Astrocyte (in vitro differentiated cells and primary cell): ENCODE results near the gene CELSR3. TPM values are rescaled to one million over a fixed set of nuclear protein-coding genes. Genes with fewer than 3 reads are reported as not detected.

Experiments used
- DNase-seq: peaks from one replicate; pipeline ENCODE4 v3.0.0-alpha.2; 2010; ENCODE audit warnings: low read depth
- FAIRE-seq: peaks from 2 replicates; lab custom pipeline; 2011; peaks lifted over from hg19 to GRCh38; lab: Jason Lieb, UNC
- H2AFZ ChIP-seq: 2 replicates; pipeline ENCODE4 v1.6.0; 2012; ENCODE audit warnings: low read depth, low read length, inconsistent platforms
- H3K27ac ChIP-seq: 2 replicates; pipeline ENCODE4 v1.5.1; 2011; ENCODE audit warnings: low read depth, low read length, inconsistent platforms
- H3K27me3 ChIP-seq: 2 replicates; pipeline ENCODE4 v1.6.0; 2011; ENCODE audit warnings: low read length, inconsistent platforms; ENCODE audit not compliant: insufficient read depth
- H3K36me3 ChIP-seq: 2 replicates; pipeline ENCODE4 v1.5.1; 2011; ENCODE audit warnings: low read length, inconsistent platforms; ENCODE audit not compliant: insufficient read depth
- H3K4me1 ChIP-seq: 2 replicates; pipeline ENCODE4 v1.5.1; 2011; ENCODE audit warnings: low read length, inconsistent platforms; ENCODE audit not compliant: insufficient read depth
- H3K4me2 ChIP-seq: 2 replicates; pipeline ENCODE4 v1.6.0; 2012; ENCODE audit warnings: low read length, inconsistent platforms
- H3K4me3 ChIP-seq: 2 replicates; pipeline ENCODE4 v1.5.1; 2011; ENCODE audit warnings: low read depth, mild to moderate bottlenecking, low read length, inconsistent platforms; ENCODE audit not compliant: insufficient read depth
- H3K79me2 ChIP-seq: 2 replicates; pipeline ENCODE4 v1.6.0; 2012; ENCODE audit warnings: mild to moderate bottlenecking, low read length, inconsistent platforms; ENCODE audit not compliant: insufficient read depth
- H3K9ac ChIP-seq: 2 replicates; pipeline ENCODE4 v1.6.0; 2012; ENCODE audit warnings: mild to moderate bottlenecking, low read length, inconsistent platforms
- H3K9me3 ChIP-seq: 2 replicates; pipeline ENCODE4 v1.5.1; 2012; ENCODE audit warnings: low read depth, mild to moderate bottlenecking, low read length, inconsistent platforms; ENCODE audit not compliant: insufficient read depth
- H4K20me1 ChIP-seq: 2 replicates; pipeline ENCODE4 v1.6.0; 2012; ENCODE audit warnings: low read length, inconsistent platforms; ENCODE audit not compliant: insufficient read depth
- H3K27ac Mint-ChIP-seq: one replicate; pipeline ENCODE4 v1.8.0; 2021; ENCODE audit warnings: mild to moderate bottlenecking, mixed read lengths; ENCODE audit not compliant: unreplicated experiment
- H3K27me3 Mint-ChIP-seq: one replicate; pipeline ENCODE4 v1.8.0; 2021; ENCODE audit warnings: low read depth, mixed read lengths; ENCODE audit not compliant: unreplicated experiment
- H3K36me3 Mint-ChIP-seq: one replicate; pipeline ENCODE4 v1.8.0; 2021; ENCODE audit warnings: low read depth, mixed read lengths; ENCODE audit not compliant: unreplicated experiment
- H3K4me1 Mint-ChIP-seq: one replicate; pipeline ENCODE4 v1.8.0; 2021; ENCODE audit warnings: low read depth, mixed read lengths; ENCODE audit not compliant: unreplicated experiment
- H3K4me3 Mint-ChIP-seq: one replicate; pipeline ENCODE4 v1.8.0; 2021; ENCODE audit warnings: mild to moderate bottlenecking, moderate library complexity, mixed read lengths; ENCODE audit not compliant: unreplicated experiment
- H3K9me3 Mint-ChIP-seq: one replicate; pipeline ENCODE4 v1.8.0; 2021; ENCODE audit warnings: mild to moderate bottlenecking, mixed read lengths; ENCODE audit not compliant: unreplicated experiment
- EZH2 ChIP-seq: IDR thresholded peaks from 2 replicates; pipeline ENCODE4 v1.6.1; 2012; ENCODE audit warnings: mild to moderate bottlenecking, low read length, inconsistent platforms; ENCODE audit not compliant: insufficient read depth
- total RNA-seq: library from RNA; stranded (reverse); gene quantifications from 2 replicates; pipeline ENCODE4 v1.2.1, GENCODE V29; 2021
- TF ChIP-seq, protein P1 (sequence below): IDR thresholded peaks from 2 replicates; pipeline ENCODE4 v1.5.1; 2011; ENCODE audit warnings: low read depth, mild to moderate bottlenecking, inconsistent platforms, low read length, moderate library complexity; ENCODE audit not compliant: insufficient read depth

CELSR3 gene
- total RNA-seq, 1 donor from 2014 or later: 8.6 TPM

DNA sequence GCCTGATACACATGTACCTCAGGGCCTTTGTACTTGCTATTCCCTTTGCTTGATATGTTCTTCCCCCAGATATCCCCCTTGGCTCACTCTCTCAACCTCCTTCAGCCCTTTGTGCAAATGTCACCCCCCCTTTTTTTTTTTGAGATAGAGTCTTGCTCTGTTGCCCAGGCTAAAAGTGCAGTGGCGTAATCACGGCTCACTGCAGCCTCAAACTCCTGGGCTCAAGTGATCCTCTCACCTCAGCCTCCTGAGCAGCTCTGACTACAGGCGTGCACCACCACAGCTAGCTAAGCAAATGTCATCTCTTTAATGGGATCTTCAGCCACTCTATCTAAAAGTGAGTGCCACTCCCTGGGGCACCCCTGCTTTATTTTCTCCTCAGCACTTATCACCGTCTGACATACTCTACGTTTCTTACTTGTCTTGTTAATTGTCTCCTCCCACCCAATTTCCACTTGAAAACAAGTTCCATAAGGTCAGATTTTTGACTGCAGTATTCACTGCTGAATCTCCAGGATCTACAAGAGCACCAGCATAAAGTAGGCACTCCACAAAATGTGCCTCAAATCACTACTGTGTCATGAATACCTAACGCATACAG lies 39.7 kb upstream of the CELSR3 start:
- Histone ChIP-seq H3K27ac (no peak overlapping the region), H3K4me1 (peaks cover 11% of the 10 kb centered on the region), H3K9me3 (no peaks in the 10 kb centered on the region), H4K20me1 (peaks cover 98% of the 10 kb centered on the region), H3K79me2 (peaks cover 98% of the 10 kb centered on the region), H3K36me3 (peaks cover 23% of the 10 kb centered on the region), H3K4me3 (no peak overlapping the region), H2AFZ (no peak overlapping the region), H3K4me2 (no peak overlapping the region), H3K27me3 (no peaks in the 10 kb centered on the region), H3K9ac (no peak overlapping the region)
- Mint-ChIP-seq H3K4me3 (peak overlapping the region; percentile 12), H3K9me3 (no peaks in the 10 kb centered on the region), H3K4me1 (peaks cover 10% of the 10 kb centered on the region), H3K27ac (no peak overlapping the region), H3K27me3 (no peaks in the 10 kb centered on the region), H3K36me3 (peaks cover 16% of the 10 kb centered on the region)
- no peak for FAIRE-seq
- DNase-seq: no peak
- TF ChIP-seq, protein P1, sequence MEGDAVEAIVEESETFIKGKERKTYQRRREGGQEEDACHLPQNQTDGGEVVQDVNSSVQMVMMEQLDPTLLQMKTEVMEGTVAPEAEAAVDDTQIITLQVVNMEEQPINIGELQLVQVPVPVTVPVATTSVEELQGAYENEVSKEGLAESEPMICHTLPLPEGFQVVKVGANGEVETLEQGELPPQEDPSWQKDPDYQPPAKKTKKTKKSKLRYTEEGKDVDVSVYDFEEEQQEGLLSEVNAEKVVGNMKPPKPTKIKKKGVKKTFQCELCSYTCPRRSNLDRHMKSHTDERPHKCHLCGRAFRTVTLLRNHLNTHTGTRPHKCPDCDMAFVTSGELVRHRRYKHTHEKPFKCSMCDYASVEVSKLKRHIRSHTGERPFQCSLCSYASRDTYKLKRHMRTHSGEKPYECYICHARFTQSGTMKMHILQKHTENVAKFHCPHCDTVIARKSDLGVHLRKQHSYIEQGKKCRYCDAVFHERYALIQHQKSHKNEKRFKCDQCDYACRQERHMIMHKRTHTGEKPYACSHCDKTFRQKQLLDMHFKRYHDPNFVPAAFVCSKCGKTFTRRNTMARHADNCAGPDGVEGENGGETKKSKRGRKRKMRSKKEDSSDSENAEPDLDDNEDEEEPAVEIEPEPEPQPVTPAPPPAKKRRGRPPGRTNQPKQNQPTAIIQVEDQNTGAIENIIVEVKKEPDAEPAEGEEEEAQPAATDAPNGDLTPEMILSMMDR: no peak
- TF ChIP-seq EZH2: no peak

DNA sequence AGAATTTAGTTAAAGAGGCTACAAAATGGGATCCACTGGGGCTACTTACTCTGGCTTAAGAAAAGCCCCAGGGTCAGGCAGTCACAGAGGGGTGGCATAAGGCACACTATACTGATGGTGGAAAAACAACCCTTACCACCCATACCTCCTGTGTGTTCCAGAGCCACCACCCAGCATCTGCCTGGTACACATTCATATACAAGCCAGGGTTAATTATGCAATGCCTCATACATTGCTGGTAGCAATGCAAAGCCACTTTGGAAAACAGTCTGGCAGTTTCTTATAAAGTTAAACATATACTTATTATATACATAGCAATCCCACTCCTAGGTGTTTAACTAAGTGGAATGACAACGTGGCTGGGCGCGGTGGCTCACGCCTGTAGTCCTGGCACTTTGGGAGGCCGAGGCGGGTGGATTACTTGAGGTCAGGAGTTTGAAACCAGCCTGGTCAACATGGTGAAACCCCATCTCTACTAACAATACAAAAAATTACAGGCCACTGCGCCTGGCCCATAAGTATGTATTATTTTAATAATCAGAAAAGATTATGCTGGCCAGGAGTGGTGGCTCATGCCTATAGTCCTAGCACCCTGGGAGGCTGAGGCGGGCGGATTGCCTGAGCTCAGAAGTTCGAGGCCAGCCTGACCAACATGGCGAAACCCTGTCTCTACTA lies 38.2 kb upstream of the CELSR3 start:
- H3K4me2 ChIP-seq: no peak overlapping the region
- H3K4me3 Mint-ChIP-seq: no peak overlapping the region

More for the DNA sequence above, 38.2 kb upstream of the CELSR3 start:
- Mint-ChIP-seq H3K9me3 (no peaks in the 10 kb centered on the region), H3K4me1 (peaks cover 14% of the 10 kb centered on the region), H3K27ac (no peak overlapping the region), H3K27me3 (no peaks in the 10 kb centered on the region), H3K36me3 (peaks cover 20% of the 10 kb centered on the region)
- no peak for DNase-seq
- TF ChIP-seq, protein P1: no peak
- TF ChIP-seq EZH2: no peak
- Histone ChIP-seq H4K20me1 (peaks cover 95% of the 10 kb centered on the region), H3K36me3 (peaks cover 14% of the 10 kb centered on the region), H3K79me2 (peaks cover 97% of the 10 kb centered on the region), H3K9me3 (no peaks in the 10 kb centered on the region), H3K4me1 (peaks cover 16% of the 10 kb centered on the region), H3K27me3 (no peaks in the 10 kb centered on the region), H2AFZ (no peak overlapping the region), H3K4me3 (no peak overlapping the region), H3K27ac (no peak overlapping the region), H3K9ac (no peak overlapping the region)
- no peak for FAIRE-seq
